A673 (cell line): ENCODE results near the gene MAML2.

Source experiments
- CTCF ChIP-seq: fragments of 300-800, 200-600 bp; sonication (generic); conservative IDR thresholded peaks from 2 replicates; pipeline ENCODE4 v1.5.1; 2017; ENCODE audit warnings: low read depth, mild to moderate bottlenecking, antibody characterized with exemption, low read length, moderate library complexity, mixed read lengths
- EZH2 ChIP-seq: fragments of 200-600 bp; sonication (generic); IDR thresholded peaks from 2 replicates; pipeline ENCODE4 v1.6.1; 2017; ENCODE audit warnings: borderline replicate concordance, low read depth, mild to moderate bottlenecking, mixed read lengths, antibody characterized with exemption, low read length; ENCODE audit not compliant: poor library complexity, severe bottlenecking

- TF ChIP-seq CTCF (no peak), EZH2 (no peak)
Measured at GRCh38 chr11:96028746-96029145, 314.2 kb downstream of the MAML2 start.
